ENCODE results near the gene SLC9A8. TPM values are rescaled to one million over a fixed set of nuclear protein-coding genes. Genes with fewer than 3 reads are reported as not detected.

The SLC9A8 gene
- total and polyA plus RNA-seq, 2 donors (not counting 3 experiments of a cell fraction or from before 2014, with no cell fraction given): 5.1 to 14.4 TPM

DNA sequence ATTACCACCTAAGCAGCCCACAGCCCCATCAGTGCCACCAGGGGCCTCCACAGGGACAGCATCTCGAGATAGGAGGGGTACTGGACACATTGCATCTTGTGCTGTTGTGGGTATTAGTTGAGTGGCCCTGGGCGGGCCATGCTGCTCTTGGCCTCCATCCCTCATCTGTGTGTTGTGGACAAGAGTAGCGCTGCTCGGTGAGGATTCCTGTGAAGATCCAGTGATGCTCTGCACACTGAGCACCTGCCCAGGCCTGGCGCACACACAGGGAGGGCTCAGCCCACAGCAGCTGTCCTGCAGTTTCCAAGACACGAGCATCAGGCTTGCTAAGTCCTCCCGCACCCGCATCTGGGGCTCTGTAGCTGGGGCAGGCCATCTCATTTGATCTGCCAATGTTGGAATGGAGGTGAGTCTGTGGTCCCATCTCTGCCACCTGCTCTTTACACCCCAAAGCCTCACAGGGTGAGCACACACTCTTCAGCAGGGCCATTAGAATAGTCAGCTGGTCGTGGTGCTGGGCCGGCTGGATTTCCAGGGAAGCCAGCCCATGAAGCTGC lies 70.7 kb downstream of the SLC9A8 start:
- Histone ChIP-seq H3K9ac (replicated peaks; ENCODE audit: extremely low read depth, insufficient read depth, low read length) (no peak overlapping the region), H3K4me2 (ENCODE audit: insufficient read depth, low read length) (no peak overlapping the region), H3K9me3 (replicated peaks; ENCODE audit: control insufficient read depth, insufficient read depth, low read length) (no peaks in the 10 kb centered on the region), H2AFZ (ENCODE audit: low read depth, low read length) (no peak overlapping the region), H3K9me1 (replicated peaks; ENCODE audit: control insufficient read depth, extremely low read depth, insufficient read depth, low read length) (no peaks in the 10 kb centered on the region), H3K27me3 (ENCODE audit: control insufficient read depth in 2 of 2, insufficient read depth in 2 of 2, low read length in 2 of 2) (no peaks in the 10 kb centered on the region), H3K27ac (ENCODE audit: insufficient read depth, low read depth, low read length) (no peak overlapping the region), H3K79me2 (ENCODE audit: control insufficient read depth, insufficient read depth, low read length) (no peaks in the 10 kb centered on the region), H3K4me3 (replicated peaks in 1 of 3; ENCODE audit: insufficient read depth in 1 of 3, low read depth in 1 of 3, low read length in 3 of 3) (no peak overlapping the region), H3K36me3 (ENCODE audit: control insufficient read depth in 2 of 2, extremely low read depth in 1 of 2, insufficient read depth in 2 of 2, low read length in 2 of 2) (peaks cover 0 to 16% of the 10 kb centered on the region in 2 experiments), H4K20me1 (replicated peaks; ENCODE audit: control insufficient read depth, extremely low read depth, insufficient read depth, low read length) (no peaks in the 10 kb centered on the region), H3K4me1 (ENCODE audit: control insufficient read depth, extremely low read depth, insufficient read depth, low read length) (peaks cover 2% of the 10 kb centered on the region)
- TF ChIP-seq, protein P1, sequence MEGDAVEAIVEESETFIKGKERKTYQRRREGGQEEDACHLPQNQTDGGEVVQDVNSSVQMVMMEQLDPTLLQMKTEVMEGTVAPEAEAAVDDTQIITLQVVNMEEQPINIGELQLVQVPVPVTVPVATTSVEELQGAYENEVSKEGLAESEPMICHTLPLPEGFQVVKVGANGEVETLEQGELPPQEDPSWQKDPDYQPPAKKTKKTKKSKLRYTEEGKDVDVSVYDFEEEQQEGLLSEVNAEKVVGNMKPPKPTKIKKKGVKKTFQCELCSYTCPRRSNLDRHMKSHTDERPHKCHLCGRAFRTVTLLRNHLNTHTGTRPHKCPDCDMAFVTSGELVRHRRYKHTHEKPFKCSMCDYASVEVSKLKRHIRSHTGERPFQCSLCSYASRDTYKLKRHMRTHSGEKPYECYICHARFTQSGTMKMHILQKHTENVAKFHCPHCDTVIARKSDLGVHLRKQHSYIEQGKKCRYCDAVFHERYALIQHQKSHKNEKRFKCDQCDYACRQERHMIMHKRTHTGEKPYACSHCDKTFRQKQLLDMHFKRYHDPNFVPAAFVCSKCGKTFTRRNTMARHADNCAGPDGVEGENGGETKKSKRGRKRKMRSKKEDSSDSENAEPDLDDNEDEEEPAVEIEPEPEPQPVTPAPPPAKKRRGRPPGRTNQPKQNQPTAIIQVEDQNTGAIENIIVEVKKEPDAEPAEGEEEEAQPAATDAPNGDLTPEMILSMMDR (IDR thresholded peaks at IDR 0.05; ENCODE audit: extremely low read depth in 1 of 2, insufficient read depth in 1 of 2, low read depth in 1 of 2, low read length in 2 of 2): no peak
- ChIA-PET POLR2A (no interaction called here), CTCF (no interaction called here)
- intact Hi-C loops (cut with micrococcal nuclease) (no loop called here), dilution Hi-C loops (cut with MboI; ENCODE audit: extremely low pct_ligation_motif_present, low sequenced_read_pairs) (no loop called here)
- no TSS peak for BruUV-seq (replicated peaks)
- FAIRE-seq (no peak), DNase-seq (ENCODE audit: low read depth, low spot score) (no peak)

DNA sequence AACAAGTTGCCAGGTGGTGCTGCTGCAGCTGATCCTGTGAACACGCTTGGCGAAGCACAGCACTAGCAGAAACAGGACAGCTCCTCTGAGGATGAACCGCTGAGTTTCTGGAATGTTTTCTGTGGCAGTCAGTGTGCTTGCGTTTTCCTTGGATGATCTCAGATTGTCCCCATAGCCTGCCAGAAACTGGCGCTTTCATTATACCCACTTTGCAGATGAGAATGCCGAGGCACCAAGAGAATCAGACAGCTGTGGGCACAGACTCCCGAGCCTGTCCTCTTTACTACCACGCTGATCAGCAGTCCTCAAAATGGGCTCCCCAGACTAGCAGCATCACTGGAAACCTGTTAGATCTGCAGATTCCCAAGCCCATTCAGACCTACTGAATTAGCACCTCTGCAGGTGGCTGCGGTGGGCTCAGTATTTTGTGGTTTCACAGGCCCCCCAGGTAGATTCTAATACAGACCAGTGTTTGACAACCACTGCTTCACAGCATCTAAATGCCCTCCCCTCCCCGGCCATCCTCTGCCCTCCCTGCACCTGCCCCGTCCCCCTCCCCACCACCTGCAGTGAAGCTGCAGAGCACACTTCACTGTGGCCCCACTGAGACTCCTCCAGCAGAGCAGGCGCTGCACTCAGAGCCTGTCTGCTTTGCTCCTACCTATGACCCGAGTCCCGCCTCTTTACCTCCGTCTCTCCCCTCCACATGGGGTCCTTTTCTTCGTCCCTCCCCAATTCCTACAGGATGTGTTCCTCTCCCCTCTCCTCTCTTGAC lies 73.1 kb downstream of the SLC9A8 start:
- no peak for FAIRE-seq
- Histone ChIP-seq H2AFZ (ENCODE audit: low read depth, low read length) (no peak overlapping the region), H3K36me3 (ENCODE audit: control insufficient read depth in 2 of 2, extremely low read depth in 1 of 2, insufficient read depth in 2 of 2, low read length in 2 of 2) (peaks cover 0 to 13% of the 10 kb centered on the region in 2 experiments), H3K9me1 (replicated peaks; ENCODE audit: control insufficient read depth, extremely low read depth, insufficient read depth, low read length) (no peaks in the 10 kb centered on the region), H3K4me2 (ENCODE audit: insufficient read depth, low read length) (no peak overlapping the region), H3K9ac (replicated peaks; ENCODE audit: extremely low read depth, insufficient read depth, low read length) (no peak overlapping the region), H3K4me1 (ENCODE audit: control insufficient read depth, extremely low read depth, insufficient read depth, low read length) (peaks cover 16% of the 10 kb centered on the region), H3K27me3 (ENCODE audit: control insufficient read depth in 2 of 2, insufficient read depth in 2 of 2, low read length in 2 of 2) (no peaks in the 10 kb centered on the region), H3K4me3 (replicated peaks in 1 of 3; ENCODE audit: insufficient read depth in 1 of 3, low read depth in 1 of 3, low read length in 3 of 3) (no peak overlapping the region), H4K20me1 (replicated peaks; ENCODE audit: control insufficient read depth, extremely low read depth, insufficient read depth, low read length) (no peaks in the 10 kb centered on the region), H3K9me3 (replicated peaks; ENCODE audit: control insufficient read depth, insufficient read depth, low read length) (no peaks in the 10 kb centered on the region), H3K27ac (ENCODE audit: insufficient read depth, low read depth, low read length) (no peak overlapping the region), H3K79me2 (ENCODE audit: control insufficient read depth, insufficient read depth, low read length) (no peaks in the 10 kb centered on the region)
- ChIA-PET POLR2A (no interaction called here), CTCF (interaction anchor here (0.6 to 4.3 kb wide), 5 partner anchors 11 to 344 kb away, joined by 3 to 69 read pairs (median 17); no protein-coding TSS in a partner anchor)
- TF ChIP-seq, protein P2, sequence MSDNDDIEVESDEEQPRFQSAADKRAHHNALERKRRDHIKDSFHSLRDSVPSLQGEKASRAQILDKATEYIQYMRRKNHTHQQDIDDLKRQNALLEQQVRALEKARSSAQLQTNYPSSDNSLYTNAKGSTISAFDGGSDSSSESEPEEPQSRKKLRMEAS (IDR thresholded peaks at IDR 0.05; ENCODE audit: insufficient read depth, insufficient read length): no peak
- TF ChIP-seq FOS (IDR thresholded peaks at IDR 0.05; ENCODE audit: borderline replicate concordance, insufficient read depth, low read length) (no peak), EZH2 (IDR thresholded peaks at IDR 0.05; ENCODE audit: borderline replicate concordance, low read depth, low read length, severe bottlenecking) (no peak), POLR2AphosphoS5 (IDR thresholded peaks at IDR 0.05; ENCODE audit: insufficient read depth, low read depth, low read length) (no peak), GATA2 (IDR thresholded peaks at IDR 0.05; ENCODE audit: insufficient read depth, insufficient read length, low read depth, low read length) (no peak), POLR2A (IDR thresholded peaks at IDR 0.05; ENCODE audit: low read depth, low read length) (no peak), MYC (IDR thresholded peaks at IDR 0.05; ENCODE audit: low read depth, low read length) (no peak), JUN (IDR thresholded peaks at IDR 0.05; ENCODE audit: borderline replicate concordance, insufficient read depth, insufficient read length, low read depth) (no peak)
- TF ChIP-seq, protein P1 (IDR thresholded peaks at IDR 0.05; ENCODE audit: extremely low read depth in 1 of 2, insufficient read depth in 1 of 2, low read depth in 1 of 2, low read length in 2 of 2): no peak
- intact Hi-C loops (cut with micrococcal nuclease) (no loop called here), dilution Hi-C loops (cut with MboI; ENCODE audit: extremely low pct_ligation_motif_present, low sequenced_read_pairs) (no loop called here)
- BruUV-seq (replicated peaks): no TSS peak
- no peak for DNase-seq (ENCODE audit: low read depth, low spot score)

All from endothelial cell of umbilical vein (primary cell).